Measurements from ENCODE around the gene GRIN3A.
"Not testable (repeated sequence)": the region's sequence is repeated elsewhere in the genome, so short reads cannot be mapped to it uniquely, and the experiment has no call there.

The GRIN3A gene

GRCh38 chr9:101738566-101739183, at the start of gene GRIN3A:
Gene GRIN3A (minus strand): TSS chr9:101738647. CDS start chr9:101737979, 668 bp downstream.
- no peak for DNase-seq

GRCh38 chr9:101787891-101788290, 49.4 kb upstream of the GRIN3A start:
- no peak for DNase-seq

- no peak for DNase-seq
Measured at GRCh38 chr9:101778332-101778731, 39.9 kb upstream of the GRIN3A start.

GRCh38 chr9:101764472-101764871, 26.0 kb upstream of the GRIN3A start:
- no peak for DNase-seq

- DNase-seq: no peak
Measured at GRCh38 chr9:101758304-101758930, 20.0 kb upstream of the GRIN3A start.

- no peak for DNase-seq
Measured at GRCh38 chr9:101753716-101754115, 15.3 kb upstream of the GRIN3A start.

- no peak for DNase-seq
Measured at GRCh38 chr9:101751895-101752294, 13.4 kb upstream of the GRIN3A start.

GRCh38 chr9:101739311-101739710, 864 bp upstream of the GRIN3A start:
- DNase-seq: no peak

GRCh38 chr9:101737705-101738565, 512 bp downstream of the GRIN3A start:
- DNase-seq: peak; percentile 87

GRCh38 chr9:101737165-101737704, 1.2 kb downstream of the GRIN3A start:
- peak; percentile 60 for DNase-seq

GRCh38 chr9:101736717-101737116, 1.7 kb downstream of the GRIN3A start:
- DNase-seq: peak; percentile 52

GRCh38 chr9:101731429-101731828, 7.0 kb downstream of the GRIN3A start:
- DNase-seq: no peak

GRCh38 chr9:101727612-101728524, 10.6 kb downstream of the GRIN3A start:
- no peak for DNase-seq

GRCh38 chr9:101724271-101724670, 14.2 kb downstream of the GRIN3A start:
- not testable (repeated sequence) for DNase-seq

GRCh38 chr9:101718192-101718591, 20.3 kb downstream of the GRIN3A start:
- DNase-seq: no peak

GRCh38 chr9:101716629-101717028, 21.8 kb downstream of the GRIN3A start:
- no peak for DNase-seq

- DNase-seq: no peak
Measured at GRCh38 chr9:101711330-101711941, 27.0 kb downstream of the GRIN3A start.

GRCh38 chr9:101708855-101709254, 29.6 kb downstream of the GRIN3A start:
- no peak for DNase-seq

GRCh38 chr9:101707721-101708120, 30.7 kb downstream of the GRIN3A start:
- no peak for DNase-seq

GRCh38 chr9:101706997-101707396, 31.4 kb downstream of the GRIN3A start:
- DNase-seq: no peak

GRCh38 chr9:101706261-101706798, 32.1 kb downstream of the GRIN3A start:
- DNase-seq: no peak
